SU-DHL-6 (cell line): ENCODE measurements around the gene AXIN2.

Source experiments
- CTCF ChIP-seq: fragments of 200-600 bp; sonication (generic); IDR thresholded peaks from one replicate; pipeline ENCODE4 v1.5.1; 2017; ENCODE audit warnings: antibody characterized with exemption, mild to moderate bottlenecking, low read length, moderate library complexity; ENCODE audit not compliant: insufficient read depth, poor library complexity, severe bottlenecking
- EZH2phosphoT487 ChIP-seq: fragments of 200-600 bp; sonication (generic), shearing (Covaris generic); conservative IDR thresholded peaks from 2 replicates; pipeline ENCODE4 v1.6.1; 2018; ENCODE audit warnings: mild to moderate bottlenecking, antibody characterized with exemption, low read length, moderate library complexity, mixed read lengths

GRCh38 chr17:65604070-65604469 is 42.6 kb upstream of the AXIN2 start:
- no peak for TF ChIP-seq CTCF
- TF ChIP-seq EZH2phosphoT487: no peak
